ENCODE measurements around the gene CLIC5. TPM values are rescaled to one million over a fixed set of nuclear protein-coding genes. Genes with fewer than 3 reads are reported as not detected.

Gene CLIC5
- total RNA-seq, 1 experiment from 2014 or later, result 0.05 TPM

GRCh38 chr6:45854149-45854742 lies 161.4 kb downstream of the CLIC5 start:
- TF ChIP-seq POLR2AphosphoS5 (IDR thresholded peaks at IDR 0.05; ENCODE audit: low read depth, low read length) (no peak), REST (IDR thresholded peaks at IDR 0.05; ENCODE audit: insufficient read depth in 1 of 2, low read depth in 2 of 2, low read length in 1 of 2) (no peak), CTCF (IDR thresholded peaks at IDR 0.05) (no peak), TCF7L2 (IDR thresholded peaks at IDR 0.05; ENCODE audit: low read depth, low read length) (no peak), SIN3A (IDR thresholded peaks at IDR 0.05; ENCODE audit: borderline replicate concordance, insufficient read depth, low read depth, low read length) (no peak)
- no peak overlapping the region for H3K4me3 ChIP-seq (ENCODE audit: low read depth in 2 of 2, low read length in 2 of 2)
- ATAC-seq (no peak), DNase-seq (ENCODE audit: low read depth, low spot score) (no peak)
- no peak overlapping the region for H3K27ac ChIP-seq (ENCODE audit: low read length)
- H3K4me1 ChIP-seq (ENCODE audit: control insufficient read depth, insufficient read depth, low read length), result no peaks in the 10 kb centered on the region
- POLR2A ChIA-PET, result no interaction called here
- BruUV-seq (replicated peaks), result no TSS peak
- in situ Hi-C loops (cut with HindIII; ENCODE audit: low pct_unique_long_range_greater_than_20kb, low sequenced_read_pairs) (no loop called here), intact Hi-C loops (cut with micrococcal nuclease; ENCODE audit: unreplicated experiment) (no loop called here)
- CTCF ChIA-PET, result no interaction called here
- no peaks in the 10 kb centered on the region for H3K9me3 ChIP-seq (ENCODE audit: control insufficient read depth, insufficient read depth, low read depth, low read length)
- H3K27me3 ChIP-seq (ENCODE audit: control insufficient read depth, insufficient read depth, low read length), result peaks cover 5% of the 10 kb centered on the region; the same call in 1 of the 2 replicates
- H3K36me3 ChIP-seq (ENCODE audit: control insufficient read depth, insufficient read depth, low read length), result no peaks in the 10 kb centered on the region

GRCh38 chr6:45851034-45851400 lies 164.6 kb downstream of the CLIC5 start:
- DNase-seq (ENCODE audit: low read depth, low spot score) (no peak), ATAC-seq (no peak)
- CTCF ChIA-PET, result no interaction called here
- POLR2A ChIA-PET, result no interaction called here
- no peaks in the 10 kb centered on the region for H3K36me3 ChIP-seq (ENCODE audit: control insufficient read depth, insufficient read depth, low read length)
- H3K27me3 ChIP-seq (ENCODE audit: control insufficient read depth, insufficient read depth, low read length), result peaks cover 5% of the 10 kb centered on the region; the same call in 1 of the 2 replicates
- TF ChIP-seq TCF7L2 (IDR thresholded peaks at IDR 0.05; ENCODE audit: low read depth, low read length) (no peak), POLR2AphosphoS5 (IDR thresholded peaks at IDR 0.05; ENCODE audit: low read depth, low read length) (no peak)
- BruUV-seq (replicated peaks), result no TSS peak
- no peaks in the 10 kb centered on the region for H3K9me3 ChIP-seq (ENCODE audit: control insufficient read depth, insufficient read depth, low read depth, low read length)
- in situ Hi-C loops (cut with HindIII; ENCODE audit: low pct_unique_long_range_greater_than_20kb, low sequenced_read_pairs) (no loop called here), intact Hi-C loops (cut with micrococcal nuclease; ENCODE audit: unreplicated experiment) (no loop called here)
- no peak overlapping the region for H3K27ac ChIP-seq (ENCODE audit: low read length)
- no peaks in the 10 kb centered on the region for H3K4me1 ChIP-seq (ENCODE audit: control insufficient read depth, insufficient read depth, low read length)
- H3K4me3 ChIP-seq (ENCODE audit: low read depth in 2 of 2, low read length in 2 of 2), result no peak overlapping the region

- POLR2A ChIA-PET, result no interaction called here
- intact Hi-C loops (cut with micrococcal nuclease; ENCODE audit: unreplicated experiment) (no loop called here), in situ Hi-C loops (cut with HindIII; ENCODE audit: low pct_unique_long_range_greater_than_20kb, low sequenced_read_pairs) (no loop called here)
- Histone ChIP-seq H3K27me3 (ENCODE audit: control insufficient read depth, insufficient read depth, low read length) (peaks cover 5% of the 10 kb centered on the region; the same call in 1 of the 2 replicates), H3K4me3 (ENCODE audit: low read depth in 2 of 2, low read length in 2 of 2) (no peak overlapping the region), H3K4me1 (ENCODE audit: control insufficient read depth, insufficient read depth, low read length) (no peaks in the 10 kb centered on the region; the same call in 1 of the 2 replicates), H3K9me3 (ENCODE audit: control insufficient read depth, insufficient read depth, low read depth, low read length) (no peaks in the 10 kb centered on the region), H3K36me3 (ENCODE audit: control insufficient read depth, insufficient read depth, low read length) (no peaks in the 10 kb centered on the region), H3K27ac (ENCODE audit: low read length) (no peak overlapping the region)
- no peak for TF ChIP-seq REST (IDR thresholded peaks at IDR 0.05; ENCODE audit: insufficient read depth in 1 of 2, low read depth in 2 of 2, low read length in 1 of 2)
- TF ChIP-seq SIN3A (IDR thresholded peaks at IDR 0.05; ENCODE audit: borderline replicate concordance, insufficient read depth, low read depth, low read length), result no peak
- TF ChIP-seq CTCF (IDR thresholded peaks at IDR 0.05), result no peak
- TF ChIP-seq TCF7L2 (IDR thresholded peaks at IDR 0.05; ENCODE audit: low read depth, low read length), result no peak
- TF ChIP-seq POLR2AphosphoS5 (IDR thresholded peaks at IDR 0.05; ENCODE audit: low read depth, low read length), result no peak
- DNase-seq (ENCODE audit: low read depth, low spot score), result no peak
- CTCF ChIA-PET, result no interaction called here
- BruUV-seq (replicated peaks), result no TSS peak
- ATAC-seq, result no peak
These were observed 165.2 kb downstream of the CLIC5 start for GRCh38 chr6:45850378-45851033.

Measured in Panc1 (cell line).